AG09309 (cell line): ENCODE results near the gene SLC9C2.
"Not testable (repeated sequence)": the region's sequence is repeated elsewhere in the genome, so short reads cannot be mapped to it uniquely, and the experiment has no call there.

Source experiments
- DNase-seq: peaks from one replicate; pipeline ENCODE4 v3.0.0-alpha.2; 2010; ENCODE audit warnings: low read depth
- H3K4me3 ChIP-seq: 2 replicates; pipeline ENCODE4 v1.5.1; 2011; ENCODE audit warnings: mild to moderate bottlenecking, low read depth, low read length, moderate library complexity; ENCODE audit not compliant: control insufficient read depth
- TF ChIP-seq, protein P1 (sequence below): IDR thresholded peaks from 2 replicates; pipeline ENCODE4 v1.5.1; 2011; ENCODE audit warnings: mild to moderate bottlenecking, low read depth, low read length, inconsistent platforms; ENCODE audit not compliant: insufficient read depth, control insufficient read depth; ENCODE audit errors: missing control alignments

Gene SLC9C2

DNA sequence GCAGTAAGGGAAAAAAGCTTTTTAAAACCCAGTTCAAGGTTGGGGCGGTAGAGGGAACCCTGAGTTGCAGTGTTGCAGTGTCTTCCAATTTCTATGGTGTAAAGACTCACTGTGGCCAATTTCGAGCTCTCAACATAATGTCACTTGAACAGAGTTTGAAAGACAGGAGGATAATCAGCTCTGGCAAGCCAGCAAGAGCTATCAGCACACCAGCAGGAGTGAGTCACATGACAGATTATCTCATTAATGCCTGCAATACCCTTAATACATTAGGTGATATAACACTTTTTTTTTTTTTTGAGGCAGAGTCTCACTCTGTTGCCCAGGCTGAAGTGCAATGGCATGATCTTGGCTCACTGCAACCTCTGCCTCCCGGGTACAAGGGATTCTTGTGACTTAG lies 22.8 kb downstream of the SLC9C2 start:
- H3K4me3 ChIP-seq = no peak overlapping the region
- TF ChIP-seq, protein P1, sequence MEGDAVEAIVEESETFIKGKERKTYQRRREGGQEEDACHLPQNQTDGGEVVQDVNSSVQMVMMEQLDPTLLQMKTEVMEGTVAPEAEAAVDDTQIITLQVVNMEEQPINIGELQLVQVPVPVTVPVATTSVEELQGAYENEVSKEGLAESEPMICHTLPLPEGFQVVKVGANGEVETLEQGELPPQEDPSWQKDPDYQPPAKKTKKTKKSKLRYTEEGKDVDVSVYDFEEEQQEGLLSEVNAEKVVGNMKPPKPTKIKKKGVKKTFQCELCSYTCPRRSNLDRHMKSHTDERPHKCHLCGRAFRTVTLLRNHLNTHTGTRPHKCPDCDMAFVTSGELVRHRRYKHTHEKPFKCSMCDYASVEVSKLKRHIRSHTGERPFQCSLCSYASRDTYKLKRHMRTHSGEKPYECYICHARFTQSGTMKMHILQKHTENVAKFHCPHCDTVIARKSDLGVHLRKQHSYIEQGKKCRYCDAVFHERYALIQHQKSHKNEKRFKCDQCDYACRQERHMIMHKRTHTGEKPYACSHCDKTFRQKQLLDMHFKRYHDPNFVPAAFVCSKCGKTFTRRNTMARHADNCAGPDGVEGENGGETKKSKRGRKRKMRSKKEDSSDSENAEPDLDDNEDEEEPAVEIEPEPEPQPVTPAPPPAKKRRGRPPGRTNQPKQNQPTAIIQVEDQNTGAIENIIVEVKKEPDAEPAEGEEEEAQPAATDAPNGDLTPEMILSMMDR = no peak
- DNase-seq = no peak

DNA sequence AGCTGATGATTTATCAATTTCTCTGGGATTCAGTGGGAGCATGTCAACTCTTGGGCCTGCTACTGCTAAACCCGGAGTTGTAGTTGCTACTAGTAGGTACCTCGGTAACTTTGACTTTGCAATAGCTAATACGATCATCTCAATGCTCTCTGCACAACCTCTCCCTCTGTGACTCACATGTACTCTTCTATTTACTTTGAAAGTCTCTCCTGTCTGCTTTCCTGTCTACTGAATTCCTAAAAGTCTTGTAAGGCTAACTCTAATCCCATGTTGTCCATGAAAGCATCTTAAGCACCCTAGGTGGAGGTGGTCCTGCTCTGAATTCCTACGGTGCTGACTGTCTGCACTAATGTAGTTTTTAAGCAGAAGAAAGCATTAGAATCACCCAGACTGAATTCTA lies 29.3 kb downstream of the SLC9C2 start:
- DNase-seq = no peak
- TF ChIP-seq, protein P1 = no peak
- no peak overlapping the region for H3K4me3 ChIP-seq

DNA sequence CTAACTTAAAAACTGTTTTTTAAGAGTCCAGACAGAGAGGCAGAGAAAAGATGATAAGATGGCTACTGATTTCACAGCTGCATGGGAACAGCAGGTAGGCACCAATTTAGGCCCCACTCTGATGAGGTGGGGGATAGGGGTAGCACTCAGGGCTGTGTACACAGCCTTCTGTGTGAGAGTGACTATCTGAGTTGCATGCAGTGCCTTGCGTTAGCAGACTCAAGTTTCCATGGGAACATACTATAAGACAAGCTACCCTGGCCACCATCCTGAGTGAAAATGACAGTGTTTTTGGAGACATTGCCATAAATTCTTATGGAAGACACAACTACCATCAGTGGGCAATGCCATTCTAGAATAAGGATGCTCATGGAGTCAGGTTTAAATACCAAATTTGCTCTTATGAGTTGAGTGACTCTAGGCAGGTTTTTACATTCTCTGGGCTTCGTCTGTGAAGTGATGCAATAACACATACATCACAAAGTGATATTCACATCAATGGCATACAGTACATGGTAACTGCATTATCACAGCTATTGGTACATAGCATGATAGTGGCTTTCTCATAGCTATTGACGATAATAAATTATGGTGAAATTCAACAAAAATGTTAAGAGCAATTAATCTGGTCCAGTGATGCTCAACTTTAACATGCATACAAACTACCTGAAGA lies 30.5 kb downstream of the SLC9C2 start:
- DNase-seq = no peak
- TF ChIP-seq, protein P1 = no peak
- H3K4me3 ChIP-seq = no peak overlapping the region

DNA sequence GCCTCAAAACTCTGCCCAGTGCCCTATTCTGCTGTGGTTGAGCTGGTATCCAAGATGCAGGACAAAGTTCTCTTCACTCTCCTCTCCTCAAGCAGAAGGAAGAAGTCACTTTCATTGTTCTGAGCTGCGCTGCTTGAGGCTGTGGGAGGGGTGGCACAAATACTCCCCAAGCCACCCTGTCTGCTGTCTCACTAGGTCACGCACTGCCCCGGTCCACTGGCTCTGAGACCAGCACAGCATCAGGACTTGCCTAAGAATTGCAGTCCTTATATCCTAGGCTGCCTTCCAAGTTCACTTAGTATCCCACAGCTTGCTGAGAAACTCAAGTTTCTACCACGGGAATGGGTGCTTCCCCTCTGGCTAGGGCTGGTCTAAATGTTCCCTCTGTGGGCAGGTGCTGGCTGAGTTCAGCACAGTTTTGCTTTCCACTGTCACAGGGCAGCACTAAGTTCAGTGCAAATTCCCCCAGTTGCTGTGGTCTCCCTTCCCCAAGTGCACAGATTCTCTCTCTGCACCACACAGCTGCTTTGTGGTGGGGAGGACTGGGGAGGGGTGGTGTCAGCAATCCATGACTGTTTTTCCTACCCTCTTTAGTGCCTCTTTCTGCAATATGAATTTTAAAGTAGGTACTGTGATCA lies 32.4 kb downstream of the SLC9C2 start:
- H3K4me3 ChIP-seq = no peak overlapping the region
- DNase-seq = no peak
- TF ChIP-seq, protein P1 = no peak

DNA sequence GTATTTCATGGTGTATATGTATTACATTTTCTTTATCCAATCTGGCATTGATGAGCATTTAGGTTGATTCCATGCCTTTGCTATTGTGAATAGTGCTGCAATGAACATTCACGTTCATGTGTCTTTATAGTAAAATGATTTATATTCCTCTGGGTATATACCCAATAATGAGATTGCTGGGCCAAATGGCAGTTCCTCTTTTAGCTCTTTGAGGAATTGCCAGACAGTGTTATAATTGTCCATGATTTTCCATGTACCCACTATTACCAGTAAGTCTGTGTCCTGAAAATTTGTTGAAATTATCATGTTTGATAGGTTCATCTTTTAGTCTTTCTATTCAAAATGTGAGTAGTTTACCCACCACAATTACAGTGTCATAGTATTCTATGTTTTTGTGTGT lies 34.4 kb downstream of the SLC9C2 start:
- TF ChIP-seq, protein P1 = no peak
- DNase-seq = no peak
- no peak overlapping the region for H3K4me3 ChIP-seq

DNA sequence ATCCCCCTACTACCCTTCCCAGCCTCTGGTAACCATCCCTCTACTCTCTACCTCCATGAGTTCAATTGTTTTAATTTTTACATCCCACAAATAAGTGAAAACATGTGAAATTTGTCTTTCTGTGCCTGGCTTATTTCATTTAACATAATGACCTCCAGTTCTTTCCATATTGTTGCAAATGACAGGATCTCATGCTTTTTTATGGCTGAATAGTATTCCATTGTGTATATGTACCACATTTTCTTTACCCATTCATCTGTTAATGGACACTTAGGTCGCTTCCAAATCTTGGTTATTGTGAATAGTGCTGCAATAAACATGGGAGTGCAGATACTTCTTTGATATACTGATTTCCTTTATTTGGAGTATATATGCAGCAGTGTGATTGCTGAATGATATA lies 39.0 kb downstream of the SLC9C2 start:
- DNase-seq, H3K4me3 ChIP-seq: not testable (repeated sequence)

DNA sequence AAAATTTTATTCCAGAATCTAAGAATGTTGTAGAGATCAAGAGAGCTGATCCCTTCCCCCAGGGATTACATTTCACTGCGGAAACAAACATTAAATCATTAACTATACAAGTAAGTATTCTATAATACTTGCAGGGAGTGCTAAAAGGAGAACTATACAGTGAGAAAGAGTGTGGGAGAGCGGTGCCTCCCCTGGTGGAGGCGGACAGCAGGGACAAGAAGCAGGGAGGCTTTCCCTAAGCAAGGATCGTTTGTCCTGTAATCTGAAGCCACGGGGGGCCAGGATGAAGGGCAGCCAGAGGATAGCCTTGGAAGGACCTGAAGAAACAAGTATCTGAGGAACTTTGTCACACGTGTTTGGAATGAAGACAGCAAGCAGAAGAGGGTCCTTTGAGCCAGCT lies 40.1 kb downstream of the SLC9C2 start:
- DNase-seq = no peak
- no peak overlapping the region for H3K4me3 ChIP-seq
- TF ChIP-seq, protein P1 = peak; percentile 9
